ENCODE measurements around the gene GSG1. TPM values are rescaled to one million over a fixed set of nuclear protein-coding genes. Genes with fewer than 3 reads are reported as not detected.
A peak's percentile ranks its signal among the peaks of the same experiment; 100 is the strongest.

Gene GSG1
- total RNA-seq, 1 experiment from 2014 or later = not detected

- no peak for DNase-seq (ENCODE audit: low read depth, low spot score)
- TF ChIP-seq CTCF (IDR thresholded peaks at IDR 0.05 in 2 of 3, conservative IDR thresholded peaks at IDR 0.05 in 1 of 3; ENCODE audit: borderline replicate concordance in 1 of 3, insufficient read depth in 1 of 3, low read depth in 2 of 3, low read length in 2 of 3) (no peak), YY1 (IDR thresholded peaks at IDR 0.05; ENCODE audit: extremely low read depth, insufficient replicate concordance, low read depth, low read length) (no peak), SRF (IDR thresholded peaks at IDR 0.05; ENCODE audit: low read depth) (no peak), ZFX (IDR thresholded peaks at IDR 0.05) (no peak), ATF3 (IDR thresholded peaks at IDR 0.05) (no peak), MAX (IDR thresholded peaks at IDR 0.05) (no peak), SIN3A (IDR thresholded peaks at IDR 0.05; ENCODE audit: low read depth) (no peak), CBX3 (IDR thresholded peaks at IDR 0.05; ENCODE audit: low read depth) (no peak), REST (IDR thresholded peaks at IDR 0.05; ENCODE audit: low read depth) (no peak), JUND (IDR thresholded peaks at IDR 0.05) (no peak), ELF1 (IDR thresholded peaks at IDR 0.05; ENCODE audit: borderline replicate concordance, low read depth) (no peak), EZH2 (IDR thresholded peaks at IDR 0.05) (no peak), SP1 (IDR thresholded peaks at IDR 0.05; ENCODE audit: low read depth) (no peak), FOSL1 (IDR thresholded peaks at IDR 0.05; ENCODE audit: low read depth) (no peak)
- no peaks in the 10 kb centered on the region for H4K20me1 ChIP-seq (ENCODE audit: insufficient read depth)
- peaks cover 14 to 32% of the 10 kb centered on the region in 2 experiments for H3K4me1 ChIP-seq (ENCODE audit: control insufficient read depth in 1 of 2, insufficient read depth in 2 of 2, low read length in 2 of 2)
- no peak overlapping the region for H3K4me3 ChIP-seq (replicated peaks in 1 of 2; ENCODE audit: low read depth in 1 of 2, low read length in 2 of 2)
- H3K79me2 ChIP-seq (ENCODE audit: insufficient read depth, low read length) = no peaks in the 10 kb centered on the region
- H3K27me3 ChIP-seq (ENCODE audit: insufficient read depth, low read length) = no peaks in the 10 kb centered on the region
- POLR2A ChIA-PET = no interaction called here
- BruUV-seq (replicated peaks) = no TSS peak
- H3K9me2 ChIP-seq (ENCODE audit: insufficient read depth) = no peaks in the 10 kb centered on the region
- no peak overlapping the region for H2AFZ ChIP-seq (ENCODE audit: low read depth, low read length, poor library complexity, severe bottlenecking)
- H3K9ac ChIP-seq (ENCODE audit: low read length) = no peak overlapping the region
- CTCF ChIA-PET = no interaction called here
- no peak overlapping the region for H3K27ac ChIP-seq (ENCODE audit: low read depth, low read length)
- RAD21 ChIA-PET (ENCODE audit: low non-redundant PET in 1 of 2, low total read pairs in 2 of 2, uncharacterized antibody in 2 of 2, unreplicated experiment in 2 of 2) = no interaction called here
- no peak for ATAC-seq
- peak overlapping the region; percentile 1; the same call in 1 of the 2 replicates for H3K4me2 ChIP-seq (ENCODE audit: low read length)
- intact Hi-C loops (cut with micrococcal nuclease) = no loop called here
- H3K9me3 ChIP-seq (ENCODE audit: control insufficient read depth in 1 of 2, insufficient read depth in 1 of 2, low read depth in 1 of 2, low read length in 2 of 2) = no peaks in the 10 kb centered on the region
- no peaks in the 10 kb centered on the region for H3K36me3 ChIP-seq (ENCODE audit: control insufficient read depth in 1 of 2, insufficient read depth in 2 of 2, low read length in 2 of 2)
These were observed 16.4 kb upstream of the GSG1 start for GRCh38 chr12:13119826-13120225.
